Gastrocnemius medialis (tissue), 4 donors: ENCODE measurements around the gene FRS2. TPM values are rescaled to one million over a fixed set of nuclear protein-coding genes. Genes with fewer than 3 reads are reported as not detected.

Source experiments
- ATAC-seq, 2 donors: fragments of 150-250 bp; one replicate each; pipeline ENCODE4 v1.9.1; 2016
- DNase-seq, 2 donors: peaks; one replicate each; pipeline ENCODE4 v3.0.0-alpha.2; 2019
- H3K27ac ChIP-seq, 4 donors: fragments of 200-600 bp; sonication (generic); 1 replicate in 1 of 4; 2 replicates in 3 of 4; pipeline ENCODE4 v1.5.1; 2016 to 2018; ENCODE audit warnings: mild to moderate bottlenecking in 2 of 4, moderate library complexity in 1 of 4
- H3K27me3 ChIP-seq, 3 donors: fragments of 200-600 bp; sonication (generic) in 2 of 3; 1 replicate in 1 of 3; 2 replicates in 2 of 3; pipeline versions ENCODE4 v1.5.1 to v1.6.0; 2016 to 2019; ENCODE audit warnings: mild to moderate bottlenecking in 1 of 3, moderate library complexity in 1 of 3
- H3K36me3 ChIP-seq, 2 donors: fragments of 200-600 bp; sonication (generic) in 1 of 2; one replicate each; pipeline ENCODE4 v1.5.1; 2017 to 2018
- H3K4me1 ChIP-seq, 2 donors: fragments of 200-600 bp; sonication (generic) in 1 of 2; one replicate each; pipeline ENCODE4 v1.5.1; 2016 to 2017; ENCODE audit warnings: mild to moderate bottlenecking in 2 of 2
- H3K4me3 ChIP-seq, 4 donors: fragments of 200-600 bp; sonication (generic) in 3 of 4; 1 replicate in 1 of 4; 2 replicates in 3 of 4; pipeline ENCODE4 v1.5.1; 2016 to 2019; ENCODE audit warnings: mild to moderate bottlenecking in 2 of 4
- H3K9me3 ChIP-seq, 3 donors: fragments of 200-600 bp; sonication (generic) in 2 of 3; 1 replicate in 1 of 3; 2 replicates in 2 of 3; pipeline ENCODE4 v1.5.1; 2016 to 2019
- CTCF ChIP-seq, 5 experiments: fragments of 450-650 bp in 3 of 5; fragments of 200-600 bp in 2 of 5; sonication (generic) in 2 of 5; IDR thresholded peaks in 4 of 5; conservative IDR thresholded peaks in 1 of 5; 1 replicate in 4 of 5; 2 replicates in 1 of 5; pipeline ENCODE4 v1.5.1; 2016 to 2019; ENCODE audit warnings: antibody characterized with exemption in 5 of 5, mild to moderate bottlenecking in 3 of 5, moderate library complexity in 3 of 5
- POLR2A ChIP-seq, 2 donors: fragments of 450-650 bp; IDR thresholded peaks; one replicate each; pipeline ENCODE4 v1.6.1; 2017; ENCODE audit warnings: antibody characterized with exemption in 2 of 2, mild to moderate bottlenecking in 2 of 2, moderate library complexity in 2 of 2
- in situ Hi-C, 4 donors: fragments of 200-750 bp; cut with MboI; loops; one replicate each; pipeline versions ENCODE4 v1.15.0 to v1.8.0; 2017; ENCODE audit warnings: low sequenced_read_pairs in 4 of 4
- intact Hi-C: fragments of 100-400 bp; cut with DNase I; formaldehyde crosslinking; loops from one replicate; pipeline ENCODE4 v1.15.1; 2023; ENCODE audit warnings: low total_unique reads
- total RNA-seq, 4 donors: library from RNA; depleted of rRNA; stranded (reverse); fragments of >200 nt; gene quantifications; one replicate each; pipeline versions ENCODE4 v1.1.0 to v1.2.3, GENCODE V29; 2016

Gene FRS2
- total RNA-seq, 4 donors from 2014 or later: 21.0 to 32.1 (median 21.3) TPM

GRCh38 chr12:69575346-69575745 is 105.2 kb downstream of the FRS2 start:
- no peak for ATAC-seq
- H3K9me3 ChIP-seq: no peaks in the 10 kb centered on the region
- H3K4me3 ChIP-seq: no peak overlapping the region
- H3K4me1 ChIP-seq: no peaks in the 10 kb centered on the region
- H3K27ac ChIP-seq: no peak overlapping the region
- peaks cover 5 to 45% of the 10 kb centered on the region in 2 donors for H3K36me3 ChIP-seq
- DNase-seq: no peak
- no peaks in the 10 kb centered on the region for H3K27me3 ChIP-seq
- no peak for TF ChIP-seq CTCF (IDR thresholded peaks at IDR 0.05 in 4 of 5, conservative IDR thresholded peaks at IDR 0.05 in 1 of 5)
- no peak for TF ChIP-seq POLR2A (IDR thresholded peaks at IDR 0.05)
- in situ Hi-C loops (loop anchor here in 3 of 4 donors (10.0 to 25.0 kb wide), 3 partner anchors 101 to 738 kb away; partner anchors contain the start of genes YEATS4 (in 2 of the 3) and FRS2 (in 1 of the 3)), intact Hi-C loops (no loop called here)

- no peaks in the 10 kb centered on the region for H3K27me3 ChIP-seq
- ATAC-seq (no peak), DNase-seq (no peak)
- H3K27ac ChIP-seq: no peak overlapping the region
- intact Hi-C loops: no loop called here
- H3K9me3 ChIP-seq: no peaks in the 10 kb centered on the region
- no peaks in the 10 kb centered on the region for H3K4me1 ChIP-seq
- H3K4me3 ChIP-seq: no peak overlapping the region
- TF ChIP-seq POLR2A (IDR thresholded peaks at IDR 0.05): no peak
- no peak for TF ChIP-seq CTCF (IDR thresholded peaks at IDR 0.05 in 4 of 5, conservative IDR thresholded peaks at IDR 0.05 in 1 of 5)
- peaks cover 0 to 24% of the 10 kb centered on the region in 2 donors for H3K36me3 ChIP-seq
- in situ Hi-C loops: loop anchor here in 3 of 4 donors (10.0 to 25.0 kb wide), 3 partner anchors 103 to 741 kb away; partner anchors contain the start of genes YEATS4 (in 2 of the 3) and FRS2 (in 1 of the 3)
Observed at GRCh38 chr12:69578283-69578682, 108.1 kb downstream of the FRS2 start.

GRCh38 chr12:69579029-69579428 is 108.8 kb downstream of the FRS2 start:
- no peaks in the 10 kb centered on the region for H3K4me1 ChIP-seq
- peaks cover 0 to 17% of the 10 kb centered on the region in 2 donors for H3K36me3 ChIP-seq
- no peak overlapping the region for H3K4me3 ChIP-seq
- no peak overlapping the region for H3K27ac ChIP-seq
- H3K27me3 ChIP-seq: no peaks in the 10 kb centered on the region
- H3K9me3 ChIP-seq: no peaks in the 10 kb centered on the region
- in situ Hi-C loops: loop anchor here in 3 of 4 donors (10.0 to 25.0 kb wide), 3 partner anchors 104 to 742 kb away; partner anchors contain the start of genes YEATS4 (in 2 of the 3) and FRS2 (in 1 of the 3)
- no peak for DNase-seq
- TF ChIP-seq POLR2A (IDR thresholded peaks at IDR 0.05) (no peak), CTCF (IDR thresholded peaks at IDR 0.05 in 4 of 5, conservative IDR thresholded peaks at IDR 0.05 in 1 of 5) (no peak)
- intact Hi-C loops: no loop called here
- ATAC-seq: no peak

- Histone ChIP-seq H3K27me3 (no peaks in the 10 kb centered on the region), H3K36me3 (peaks cover 0 to 6% of the 10 kb centered on the region in 2 donors), H3K4me3 (no peak overlapping the region), H3K4me1 (no peaks in the 10 kb centered on the region), H3K27ac (no peak overlapping the region), H3K9me3 (no peaks in the 10 kb centered on the region)
- no peak for TF ChIP-seq CTCF (IDR thresholded peaks at IDR 0.05 in 4 of 5, conservative IDR thresholded peaks at IDR 0.05 in 1 of 5)
- no peak for TF ChIP-seq POLR2A (IDR thresholded peaks at IDR 0.05)
- no peak for ATAC-seq
- intact Hi-C loops: loop anchor here (10.0 kb wide), 1 partner anchor 155 kb away; the partner anchor contains the start of gene RAB3IP
- in situ Hi-C loops: loop anchor here in 1 of 4 donors (25.0 kb wide), 1 partner anchor 743 kb away; no protein-coding TSS in a partner anchor
- no peak for DNase-seq
Observed at GRCh38 chr12:69580074-69580473, 109.9 kb downstream of the FRS2 start.
